SK-N-SH (cell line): ENCODE measurements around the gene ETS1. TPM values are rescaled to one million over a fixed set of nuclear protein-coding genes. Genes with fewer than 3 reads are reported as not detected.
A peak's percentile ranks its signal among the peaks of the same experiment; 100 is the strongest.

Source experiments
- CTCF ChIA-PET: fragments of 300-600, 350-600 bp; formaldehyde crosslinking; extraction: SDS; loops from one replicate; lab custom pipeline; 2021; lab: Yijun Ruan, JAX
- POLR2A ChIA-PET: fragments of 350-600 bp; sonication (Branson Sonifier 250); formaldehyde crosslinking; extraction: SDS; loops from one replicate; lab custom pipeline; 2020; ENCODE audit warnings: antibody characterized with exemption, inconsistent platforms; lab: Yijun Ruan, JAX
- DNase-seq: peaks from one replicate; pipeline ENCODE4 v3.0.0; 2012
- H2AFZ ChIP-seq: fragments of 200-600 bp; sonication (generic); 2 replicates; pipeline ENCODE4 v1.8.1; 2016; ENCODE audit warnings: antibody characterized with exemption, mild to moderate bottlenecking, low read depth
- H3F3A ChIP-seq: fragments of 200-600 bp; sonication (generic); replicated peaks from 2 replicates; pipeline ENCODE3; 2016; ENCODE audit warnings: antibody characterized with exemption, mild to moderate bottlenecking; ENCODE audit not compliant: insufficient read depth
- H3K27ac ChIP-seq, 2 experiments: fragments of 200-500 bp in 1 of 2; fragments of 200-600 bp in 1 of 2; sonication (Bioruptor generic) in 1 of 2; sonication (generic), shearing (Covaris generic) in 1 of 2; 2 replicates each; pipeline versions ENCODE4 v1.5.1 to v1.6.1; 2014 to 2016; ENCODE audit warnings: low read depth in 2 of 2, inconsistent platforms in 1 of 2, low read length in 1 of 2, mild to moderate bottlenecking in 1 of 2, mixed read lengths in 1 of 2
- H3K27me3 ChIP-seq: fragments of 200-600 bp; sonication (generic), shearing (Covaris generic); 2 replicates; pipeline ENCODE4 v1.6.1; 2016; ENCODE audit warnings: mixed run types; ENCODE audit not compliant: insufficient read depth
- H3K36me3 ChIP-seq, 2 experiments: fragments of 200-500 bp in 1 of 2; fragments of 200-600 bp in 1 of 2; sonication (Bioruptor generic) in 1 of 2; sonication (generic) in 1 of 2; replicated peaks in 1 of 2; 2 replicates each; pipeline versions ENCODE3 to v1.5.1; 2014 to 2016; ENCODE audit warnings: low read length in 1 of 2, mild to moderate bottlenecking in 1 of 2; ENCODE audit not compliant: insufficient read depth in 2 of 2, control insufficient read depth in 1 of 2
- H3K4me1 ChIP-seq, 2 experiments: fragments of 200-500 bp in 1 of 2; fragments of 200-600 bp in 1 of 2; sonication (Bioruptor generic) in 1 of 2; sonication (generic), shearing (Covaris generic) in 1 of 2; 2 replicates each; pipeline versions ENCODE4 v1.5.1 to v1.6.1; 2014 to 2016; ENCODE audit warnings: low read depth in 1 of 2, low read length in 1 of 2, mixed run types in 1 of 2; ENCODE audit not compliant: insufficient read depth in 2 of 2, control insufficient read depth in 1 of 2
- H3K4me2 ChIP-seq: fragments of 200-600 bp; sonication (generic), shearing (Covaris generic); 2 replicates; pipeline ENCODE4 v1.6.1; 2017; ENCODE audit warnings: mixed run types
- H3K4me3 ChIP-seq, 2 experiments: fragments of 200-500 bp in 1 of 2; fragments of 200-600 bp in 1 of 2; sonication (Bioruptor generic) in 1 of 2; sonication (generic), shearing (Covaris generic) in 1 of 2; 2 replicates each; pipeline versions ENCODE4 v1.5.1 to v1.8.1; 2014 to 2016; ENCODE audit warnings: low read depth in 2 of 2, inconsistent platforms in 1 of 2, low read length in 1 of 2, mild to moderate bottlenecking in 1 of 2, mixed read lengths in 1 of 2, moderate library complexity in 1 of 2
- H3K79me2 ChIP-seq: fragments of 200-600 bp; sonication (generic); 2 replicates; pipeline ENCODE4 v1.8.1; 2017; ENCODE audit warnings: mild to moderate bottlenecking; ENCODE audit not compliant: insufficient read depth
- H3K9ac ChIP-seq: fragments of 200-600 bp; sonication (generic); 2 replicates; pipeline ENCODE4 v1.6.1; 2017; ENCODE audit warnings: mixed run types
- H3K9me2 ChIP-seq: fragments of 200-600 bp; sonication (generic); 2 replicates; pipeline ENCODE4 v1.6.1; 2017; ENCODE audit warnings: mixed run types
- H3K9me3 ChIP-seq: fragments of 200-600 bp; sonication (generic); 2 replicates; pipeline ENCODE4 v1.6.1; 2017; ENCODE audit warnings: mixed run types, mild to moderate bottlenecking, moderate library complexity
- H4K20me1 ChIP-seq: fragments of 200-600 bp; sonication (generic); 2 replicates; pipeline ENCODE4 v1.6.1; 2017; ENCODE audit warnings: mild to moderate bottlenecking, mixed run types; ENCODE audit not compliant: insufficient read depth
- CHD2 ChIP-seq: fragments of 150-350 bp; IDR thresholded peaks from 2 replicates; pipeline ENCODE4 v1.6.1; 2018; ENCODE audit warnings: low read length; ENCODE audit not compliant: partially characterized antibody
- ELF1 ChIP-seq: IDR thresholded peaks from 2 replicates; pipeline ENCODE4 v1.4.0; 2012
- EZH2phosphoT487 ChIP-seq: fragments of 200-600 bp; sonication (generic); IDR thresholded peaks from 2 replicates; pipeline ENCODE4 v1.6.1; 2017; ENCODE audit warnings: low read depth, mixed run types, mild to moderate bottlenecking, antibody characterized with exemption, moderate library complexity, borderline replicate concordance
- FOSL2 ChIP-seq: IDR thresholded peaks from 2 replicates; pipeline ENCODE4 v1.4.0; 2012; ENCODE audit warnings: low read depth, mild to moderate bottlenecking, moderate library complexity, borderline replicate concordance
- FOXM1 ChIP-seq: IDR thresholded peaks from 2 replicates; pipeline ENCODE4 v1.4.0; 2012; ENCODE audit warnings: low read depth, mild to moderate bottlenecking
- GABPA ChIP-seq: IDR thresholded peaks from 2 replicates; pipeline ENCODE4 v1.4.0; 2012; ENCODE audit warnings: low read depth, mild to moderate bottlenecking
- GATA2 ChIP-seq: sonication (generic); formaldehyde crosslinking; IDR thresholded peaks from 2 replicates; pipeline ENCODE4 v1.5.0; 2020; ENCODE audit warnings: mild to moderate bottlenecking, missing genetic modification reagents
- IRF3 ChIP-seq: fragments of 150-350 bp; IDR thresholded peaks from 2 replicates; pipeline ENCODE4 v1.6.1; 2016; ENCODE audit warnings: mild to moderate bottlenecking, low read depth, low read length
- JUND ChIP-seq: IDR thresholded peaks from 2 replicates; pipeline ENCODE4 v1.4.0; 2012
- MAX ChIP-seq: IDR thresholded peaks from 2 replicates; pipeline ENCODE4 v1.4.0; 2012; ENCODE audit warnings: low read depth
- MEF2A ChIP-seq: IDR thresholded peaks from 2 replicates; pipeline ENCODE4 v1.4.0; 2012; ENCODE audit warnings: low read depth, borderline replicate concordance
- NRF1 ChIP-seq: IDR thresholded peaks from 2 replicates; pipeline ENCODE4 v1.6.1; 2012; ENCODE audit warnings: low read depth, mild to moderate bottlenecking, low read length
- RAD21 ChIP-seq: IDR thresholded peaks from 2 replicates; pipeline ENCODE4 v1.6.1; 2012; ENCODE audit warnings: mild to moderate bottlenecking, low read length
- REST ChIP-seq: IDR thresholded peaks from 2 replicates; pipeline ENCODE4 v1.6.1; 2012; ENCODE audit warnings: mild to moderate bottlenecking, low read depth, low read length, moderate library complexity
- RXRA ChIP-seq: IDR thresholded peaks from 2 replicates; pipeline ENCODE4 v1.4.0; 2012; ENCODE audit warnings: low read depth, mild to moderate bottlenecking, borderline replicate concordance
- SIN3A ChIP-seq: IDR thresholded peaks from 2 replicates; pipeline ENCODE4 v1.6.1; 2012; ENCODE audit warnings: low read depth, mild to moderate bottlenecking, low read length, moderate library complexity, borderline replicate concordance
- SMC3 ChIP-seq: IDR thresholded peaks from 2 replicates; pipeline ENCODE4 v1.6.1; 2012; ENCODE audit warnings: low read depth, low read length, improper control_type of control experiment
- TAF1 ChIP-seq: IDR thresholded peaks from 2 replicates; pipeline ENCODE4 v1.6.1; 2012; ENCODE audit warnings: low read depth, mild to moderate bottlenecking, low read length, moderate library complexity, borderline replicate concordance
- USF1 ChIP-seq: IDR thresholded peaks from 2 replicates; pipeline ENCODE4 v1.4.0; 2012; ENCODE audit warnings: low read depth, borderline replicate concordance
- YY1 ChIP-seq: IDR thresholded peaks from 2 replicates; pipeline ENCODE4 v1.4.0; 2012; ENCODE audit warnings: low read depth, mild to moderate bottlenecking
- WGBS: methylation state at CpG from one replicate; pipeline ENCODE4 v1.1.6; 2017; ENCODE audit warnings: low lambda C conversion rate; 5-methylcytosine and 5-hydroxymethylcytosine counted together
- polyA plus RNA-seq, 3 experiments: library from polyadenylated mRNA; depleted of rRNA; stranded (reverse); fragments of >200 nt; gene quantifications; 2 replicates each; pipeline ENCODE4 v1.2.3, GENCODE V29; 2012

ETS1 gene
- polyA plus RNA-seq, 1 of the 3 experiments (the other 2 are of a cell fraction): 14.5 TPM

- Histone ChIP-seq H3K27me3 (no peaks in the 10 kb centered on the region), H3K9ac (peak overlapping the region; percentile 79), H2AFZ (peak overlapping the region; percentile 30; the same call in 1 of the 2 replicates), H3K4me1 (peaks cover 21 to 40% of the 10 kb centered on the region in 2 experiments), H3K9me2 (no peaks in the 10 kb centered on the region), H3K36me3 (no peaks in the 10 kb centered on the region), H3K4me3 (peak overlapping the region; percentile 36 to 91), H3K4me2 (peak overlapping the region; percentile 56; the same call in 1 of the 2 replicates), H3K79me2 (peaks cover 40% of the 10 kb centered on the region), H3K9me3 (no peaks in the 10 kb centered on the region), H3K27ac (peak overlapping the region; percentile 90 to 97), H4K20me1 (peaks cover 33% of the 10 kb centered on the region), H3F3A (peaks cover 26% of the 10 kb centered on the region)
- ChIA-PET POLR2A (interaction anchor here (1.2 kb wide), 1 partner anchor 26 kb away, joined by 4 read pairs; no protein-coding TSS in a partner anchor), CTCF (interaction anchor here (0.8 kb wide), 1 partner anchor 17 kb away, joined by 3 read pairs; no protein-coding TSS in a partner anchor)
- no peak for DNase-seq
- WGBS: 57% methylated on average over 4 of the region's 6 CpGs
- TF ChIP-seq YY1 (no peak; the same call in 1 of the 2 replicates), RAD21 (no peak), MAX (no peak), SIN3A (no peak), JUND (no peak), CHD2 (no peak), TAF1 (no peak), IRF3 (no peak), USF1 (no peak), ELF1 (no peak), MEF2A (no peak), RXRA (no peak)
Measured at GRCh38 chr11:128522943-128523518, 64.3 kb downstream of the ETS1 start.

GRCh38 chr11:128522055-128522942, 65.1 kb downstream of the ETS1 start:
- peak overlapping the region; percentile 90 to 97 for H3K27ac ChIP-seq
- peaks cover 0 to under 1% of the 10 kb centered on the region in 2 experiments for H3K36me3 ChIP-seq
- H3K27me3 ChIP-seq: no peaks in the 10 kb centered on the region
- H3K9ac ChIP-seq: peak overlapping the region; percentile 100
- peak overlapping the region; percentile 89 to 91 for H3K4me3 ChIP-seq
- H4K20me1 ChIP-seq: peaks cover 39% of the 10 kb centered on the region
- H2AFZ ChIP-seq: no peak overlapping the region
- H3K4me2 ChIP-seq: peak overlapping the region; percentile 86
- H3F3A ChIP-seq: peaks cover 30% of the 10 kb centered on the region
- H3K79me2 ChIP-seq: peaks cover 47% of the 10 kb centered on the region
- 0% methylated on average over 25 of the region's 93 CpGs for WGBS
- no peaks in the 10 kb centered on the region for H3K9me3 ChIP-seq
- peaks cover 24 to 46% of the 10 kb centered on the region in 2 experiments for H3K4me1 ChIP-seq
- peak; percentile 97 for DNase-seq
- ChIA-PET POLR2A (no interaction called here), CTCF (interaction anchor here (1.2 to 4.7 kb wide), 3 partner anchors 13 to 232 kb away, joined by 3 to 24 read pairs (median 6); no protein-coding TSS in a partner anchor)
- H3K9me2 ChIP-seq: no peaks in the 10 kb centered on the region
- peak; percentile 66; the same call in 1 of the 2 replicates for TF ChIP-seq FOXM1
- TF ChIP-seq TAF1: peak; percentile 91
- peak; percentile 24 for TF ChIP-seq RAD21
- TF ChIP-seq EZH2phosphoT487: no peak
- TF ChIP-seq NRF1: no peak
- TF ChIP-seq FOSL2: peak; percentile 94
- no peak for TF ChIP-seq GATA2 (CRISPR knock-in tag)
- 0 out of 2 replicates have a peak, but pooled peaks have one; percentile 14 for TF ChIP-seq SMC3
- peak; percentile 95 for TF ChIP-seq MAX
- peak; percentile 60 for TF ChIP-seq REST
- TF ChIP-seq GABPA: no peak
